Rectal smooth muscle tissue (tissue), 1 donor: Measurements from ENCODE around the gene PIK3C2G.

Experiments used
- H3K27ac ChIP-seq: one replicate; pipeline ENCODE4 v1.7.0; 2013; ENCODE audit warnings: low read depth, low read length, inconsistent platforms
- H3K27me3 ChIP-seq: one replicate; pipeline ENCODE4 v1.7.0; 2013; ENCODE audit warnings: low read length; ENCODE audit not compliant: control insufficient read depth, insufficient read depth
- H3K36me3 ChIP-seq: one replicate; pipeline ENCODE4 v1.7.0; 2013; ENCODE audit warnings: low read length; ENCODE audit not compliant: control insufficient read depth, insufficient read depth
- H3K4me1 ChIP-seq: one replicate; pipeline ENCODE4 v1.7.0; 2013; ENCODE audit warnings: low read length; ENCODE audit not compliant: control insufficient read depth, insufficient read depth
- H3K4me3 ChIP-seq: one replicate; pipeline ENCODE4 v1.7.0; 2013; ENCODE audit warnings: low read length
- H3K9ac ChIP-seq: one replicate; pipeline ENCODE4 v1.7.0; 2013; ENCODE audit warnings: low read length

The PIK3C2G gene

GRCh38 chr12:18284386-18284785 lies 23.1 kb downstream of the PIK3C2G start:
- Histone ChIP-seq H3K4me1 (no peaks in the 10 kb centered on the region), H3K27ac (peak overlapping the region; percentile 36), H3K9ac (no peak overlapping the region), H3K36me3 (no peaks in the 10 kb centered on the region), H3K4me3 (no peak overlapping the region), H3K27me3 (no peaks in the 10 kb centered on the region)

- Histone ChIP-seq H3K9ac (no peak overlapping the region), H3K36me3 (no peaks in the 10 kb centered on the region), H3K27ac (no peak overlapping the region), H3K4me3 (no peak overlapping the region), H3K27me3 (no peaks in the 10 kb centered on the region), H3K4me1 (no peaks in the 10 kb centered on the region)
Measured at GRCh38 chr12:18285161-18285560, 23.8 kb downstream of the PIK3C2G start.

- no peak overlapping the region for H3K27ac ChIP-seq
- H3K27me3 ChIP-seq = no peaks in the 10 kb centered on the region
- H3K36me3 ChIP-seq = no peaks in the 10 kb centered on the region
- H3K4me1 ChIP-seq = no peaks in the 10 kb centered on the region
- H3K4me3 ChIP-seq = no peak overlapping the region
- no peak overlapping the region for H3K9ac ChIP-seq
Measured at GRCh38 chr12:18290386-18290785, 29.1 kb downstream of the PIK3C2G start.

- Histone ChIP-seq H3K4me3 (no peak overlapping the region), H3K27ac (no peak overlapping the region), H3K27me3 (no peaks in the 10 kb centered on the region), H3K9ac (no peak overlapping the region), H3K36me3 (no peaks in the 10 kb centered on the region), H3K4me1 (no peaks in the 10 kb centered on the region)
Measured at GRCh38 chr12:18294889-18295288, 33.6 kb downstream of the PIK3C2G start.

GRCh38 chr12:18296201-18296908 lies 35.0 kb downstream of the PIK3C2G start:
- H3K9ac ChIP-seq = no peak overlapping the region
- no peaks in the 10 kb centered on the region for H3K4me1 ChIP-seq
- no peak overlapping the region for H3K4me3 ChIP-seq
- no peak overlapping the region for H3K27ac ChIP-seq
- H3K27me3 ChIP-seq = no peaks in the 10 kb centered on the region
- H3K36me3 ChIP-seq = no peaks in the 10 kb centered on the region

GRCh38 chr12:18296909-18297280 lies 35.6 kb downstream of the PIK3C2G start:
- Histone ChIP-seq H3K4me3 (no peak overlapping the region), H3K27me3 (no peaks in the 10 kb centered on the region), H3K27ac (no peak overlapping the region), H3K4me1 (no peaks in the 10 kb centered on the region), H3K9ac (no peak overlapping the region), H3K36me3 (no peaks in the 10 kb centered on the region)

- Histone ChIP-seq H3K27ac (no peak overlapping the region), H3K36me3 (no peaks in the 10 kb centered on the region), H3K9ac (no peak overlapping the region), H3K4me3 (no peak overlapping the region), H3K4me1 (no peaks in the 10 kb centered on the region), H3K27me3 (no peaks in the 10 kb centered on the region)
Measured at GRCh38 chr12:18297902-18298301, 36.6 kb downstream of the PIK3C2G start.

- Histone ChIP-seq H3K9ac (no peak overlapping the region), H3K4me1 (no peaks in the 10 kb centered on the region), H3K27me3 (no peaks in the 10 kb centered on the region), H3K36me3 (no peaks in the 10 kb centered on the region), H3K27ac (no peak overlapping the region), H3K4me3 (no peak overlapping the region)
Measured at GRCh38 chr12:18302809-18303430, 41.6 kb downstream of the PIK3C2G start.

- Histone ChIP-seq H3K36me3 (no peaks in the 10 kb centered on the region), H3K27me3 (no peaks in the 10 kb centered on the region), H3K4me1 (no peaks in the 10 kb centered on the region), H3K4me3 (no peak overlapping the region), H3K27ac (no peak overlapping the region), H3K9ac (no peak overlapping the region)
Measured at GRCh38 chr12:18304609-18305008, 43.3 kb downstream of the PIK3C2G start.

GRCh38 chr12:18306311-18306710 lies 45.0 kb downstream of the PIK3C2G start:
- Histone ChIP-seq H3K4me3 (no peak overlapping the region), H3K36me3 (no peaks in the 10 kb centered on the region), H3K27ac (no peak overlapping the region), H3K27me3 (no peaks in the 10 kb centered on the region), H3K4me1 (no peaks in the 10 kb centered on the region), H3K9ac (no peak overlapping the region)

- Histone ChIP-seq H3K27ac (no peak overlapping the region), H3K36me3 (no peaks in the 10 kb centered on the region), H3K9ac (no peak overlapping the region), H3K4me3 (no peak overlapping the region), H3K4me1 (no peaks in the 10 kb centered on the region), H3K27me3 (no peaks in the 10 kb centered on the region)
Measured at GRCh38 chr12:18313306-18313705, 52.0 kb downstream of the PIK3C2G start.

- Histone ChIP-seq H3K27me3 (no peaks in the 10 kb centered on the region), H3K4me3 (no peak overlapping the region), H3K27ac (no peak overlapping the region), H3K36me3 (no peaks in the 10 kb centered on the region), H3K4me1 (no peaks in the 10 kb centered on the region), H3K9ac (no peak overlapping the region)
Measured at GRCh38 chr12:18320036-18320617, 58.8 kb downstream of the PIK3C2G start.

GRCh38 chr12:18320976-18321375 lies 59.7 kb downstream of the PIK3C2G start:
- Histone ChIP-seq H3K27ac (no peak overlapping the region), H3K27me3 (no peaks in the 10 kb centered on the region), H3K36me3 (no peaks in the 10 kb centered on the region), H3K4me3 (no peak overlapping the region), H3K4me1 (no peaks in the 10 kb centered on the region), H3K9ac (no peak overlapping the region)
